NCI-H2107 treated with DMSO at 0.1 percent for 48 hours (cell line): Measurements from ENCODE around the gene PDE4D.
"Not testable (repeated sequence)": the region's sequence is repeated elsewhere in the genome, so short reads cannot be mapped to it uniquely, and the experiment has no call there.

ENCODE experiments used
- DNase-seq: peaks from one replicate; lab custom pipeline; 2025; ENCODE audit not compliant: unreplicated experiment; lab: John Stamatoyannopoulos, UW

Gene PDE4D

GRCh38 chr5:59065554-59065953, 828.0 kb downstream of the PDE4D start:
- no peak for DNase-seq

GRCh38 chr5:59064293-59064692, 829.2 kb downstream of the PDE4D start:
- no peak for DNase-seq

DNA sequence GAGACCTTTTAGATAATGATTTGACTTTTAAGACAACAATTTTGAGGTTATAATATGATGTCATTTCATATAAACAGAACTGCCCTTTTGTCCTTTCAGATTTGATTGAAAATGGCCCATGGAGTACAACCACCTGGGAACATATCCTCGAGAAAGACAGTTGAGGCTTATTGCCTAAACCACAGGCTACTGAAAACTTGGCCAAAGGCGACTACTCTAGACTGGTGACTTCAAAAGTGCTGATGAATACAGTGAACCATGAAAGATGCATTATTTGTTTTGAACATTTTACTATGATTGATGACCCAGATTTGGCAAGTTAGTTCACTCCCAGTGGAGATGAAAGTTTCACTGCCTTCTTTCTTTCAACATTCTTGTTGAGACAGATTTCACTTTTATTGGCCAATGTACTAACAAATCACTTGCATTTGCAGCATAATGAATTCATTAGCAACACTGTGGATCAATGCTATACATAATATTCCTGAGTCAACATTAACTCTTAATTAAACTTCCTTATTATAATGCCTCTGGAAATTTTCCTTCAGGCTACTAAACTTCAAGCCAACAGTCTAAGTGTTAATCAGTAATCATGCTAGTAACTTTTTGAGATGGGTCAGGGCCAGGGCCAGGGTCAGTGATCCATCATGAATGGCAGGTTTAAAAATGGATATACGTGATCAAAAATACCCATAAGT, 830.4 kb downstream of the PDE4D start:
- no peak for DNase-seq

- DNase-seq = no peak
These were observed 832.1 kb downstream of the PDE4D start for GRCh38 chr5:59061377-59061776.

DNA sequence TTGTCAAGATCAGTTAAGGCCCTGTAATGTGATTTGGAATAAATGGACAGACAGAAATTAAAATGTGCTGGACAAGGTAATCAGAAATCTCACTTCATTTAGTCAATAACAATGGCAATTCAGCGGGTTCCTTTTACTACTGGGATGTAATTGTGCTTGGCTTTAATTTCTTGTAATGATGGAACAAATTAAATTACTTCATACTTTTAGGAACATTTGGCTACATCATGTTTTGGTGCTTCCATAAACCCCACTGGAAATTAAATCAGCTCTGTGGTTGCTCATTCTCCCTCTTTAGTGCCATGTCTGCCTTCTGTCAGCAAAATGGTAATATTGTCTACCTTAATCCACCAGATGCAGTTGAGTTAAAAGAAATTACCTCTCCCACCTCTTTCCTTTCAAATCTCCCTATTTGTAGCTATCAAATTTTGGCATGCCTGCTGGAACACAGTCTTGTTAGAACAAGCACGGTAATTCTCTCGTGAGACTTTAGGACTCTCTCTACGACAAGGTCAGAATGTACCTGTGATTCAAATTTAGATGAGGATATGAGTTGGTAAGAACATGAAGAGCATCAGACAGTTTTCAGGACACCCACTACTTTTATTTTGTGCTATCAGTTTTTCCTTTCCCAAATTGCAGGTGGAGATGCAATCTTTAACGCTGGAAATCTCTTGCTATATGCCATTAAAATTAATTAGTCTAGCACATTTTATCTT, 834.4 kb downstream of the PDE4D start:
- DNase-seq = no peak

GRCh38 chr5:59058237-59058636, 835.3 kb downstream of the PDE4D start:
- DNase-seq = no peak

- DNase-seq = not testable (repeated sequence)
These were observed 836.9 kb downstream of the PDE4D start for GRCh38 chr5:59056599-59056998.

DNA sequence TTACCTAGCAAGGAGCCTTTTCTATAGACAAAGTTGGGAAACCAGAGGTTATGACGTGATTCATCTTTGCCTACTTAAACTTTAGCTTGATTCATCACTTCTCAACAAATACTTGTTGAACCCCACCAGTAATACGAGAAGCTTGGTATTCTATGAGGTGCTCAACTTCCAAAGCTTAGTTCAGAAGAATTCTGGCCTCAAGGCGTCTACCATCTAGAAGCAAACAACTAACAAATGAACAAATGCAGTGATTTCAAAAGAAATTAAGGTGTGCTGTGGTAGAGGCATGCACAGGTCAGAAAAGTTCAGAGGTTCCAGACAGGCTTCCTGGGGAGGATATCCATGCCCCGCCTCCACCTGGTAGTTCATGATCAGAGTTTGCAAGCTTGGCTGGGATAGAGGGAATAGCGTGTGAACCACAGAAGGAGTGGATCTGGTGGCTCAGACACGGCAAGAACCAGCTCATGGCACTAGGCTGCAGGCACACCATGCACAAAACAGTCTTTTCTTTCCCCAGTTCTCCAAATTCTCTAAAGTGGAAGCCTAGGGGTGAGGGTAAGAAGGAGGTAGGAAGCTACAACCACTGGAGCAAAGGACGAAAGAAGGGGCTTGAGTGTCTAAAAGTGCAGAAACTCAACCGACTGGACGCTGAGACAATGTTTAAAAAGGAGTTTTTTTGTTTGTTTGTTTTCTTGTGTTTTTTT, 837.6 kb downstream of the PDE4D start:
- no peak for DNase-seq

- no peak for DNase-seq
These were observed 838.5 kb downstream of the PDE4D start for GRCh38 chr5:59054963-59055528.

DNA sequence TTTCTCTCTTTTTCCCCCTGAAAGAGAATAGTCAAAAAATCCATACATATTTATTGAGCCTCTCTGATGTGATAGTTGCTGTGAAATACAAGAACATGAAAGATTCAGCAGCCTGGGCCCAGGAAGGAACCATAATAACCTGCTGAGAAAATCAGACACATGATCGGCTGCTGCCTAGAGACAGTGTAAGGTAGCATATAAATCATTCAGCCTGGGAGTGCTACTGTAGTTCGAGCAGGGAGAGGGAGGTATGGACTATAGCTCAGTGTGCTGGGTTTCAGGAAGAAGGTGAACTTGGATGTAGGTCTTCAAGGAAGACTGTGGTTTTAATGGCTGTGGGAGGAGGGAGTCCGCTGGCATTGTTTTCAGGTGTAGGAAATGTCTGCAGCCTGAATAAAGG, 841.6 kb downstream of the PDE4D start:
- no peak for DNase-seq

DNA sequence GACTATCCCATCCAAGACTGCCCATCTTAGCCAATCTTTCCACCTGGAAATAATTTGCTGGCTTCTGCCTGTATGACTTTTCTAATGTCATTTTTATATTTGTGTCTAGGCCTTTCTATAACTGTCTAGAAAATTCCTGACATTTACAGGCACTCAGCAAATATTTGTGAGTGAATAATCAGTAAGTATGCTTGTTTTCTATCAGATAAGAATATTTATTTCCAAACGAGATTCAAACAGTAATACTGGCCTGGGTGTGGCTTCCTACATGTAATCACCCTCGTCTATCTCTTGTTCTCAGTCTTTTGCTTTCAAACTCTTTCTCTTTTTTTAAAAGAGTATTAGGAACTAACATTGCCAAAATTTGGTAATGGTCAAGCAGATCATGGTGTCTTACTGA, 844.4 kb downstream of the PDE4D start:
- DNase-seq = no peak

- DNase-seq = no peak
These were observed 851.1 kb downstream of the PDE4D start for GRCh38 chr5:59042201-59043055.

GRCh38 chr5:59041355-59041754, 852.2 kb downstream of the PDE4D start:
- no peak for DNase-seq

GRCh38 chr5:59040804-59041201, 852.7 kb downstream of the PDE4D start:
- no peak for DNase-seq

DNA sequence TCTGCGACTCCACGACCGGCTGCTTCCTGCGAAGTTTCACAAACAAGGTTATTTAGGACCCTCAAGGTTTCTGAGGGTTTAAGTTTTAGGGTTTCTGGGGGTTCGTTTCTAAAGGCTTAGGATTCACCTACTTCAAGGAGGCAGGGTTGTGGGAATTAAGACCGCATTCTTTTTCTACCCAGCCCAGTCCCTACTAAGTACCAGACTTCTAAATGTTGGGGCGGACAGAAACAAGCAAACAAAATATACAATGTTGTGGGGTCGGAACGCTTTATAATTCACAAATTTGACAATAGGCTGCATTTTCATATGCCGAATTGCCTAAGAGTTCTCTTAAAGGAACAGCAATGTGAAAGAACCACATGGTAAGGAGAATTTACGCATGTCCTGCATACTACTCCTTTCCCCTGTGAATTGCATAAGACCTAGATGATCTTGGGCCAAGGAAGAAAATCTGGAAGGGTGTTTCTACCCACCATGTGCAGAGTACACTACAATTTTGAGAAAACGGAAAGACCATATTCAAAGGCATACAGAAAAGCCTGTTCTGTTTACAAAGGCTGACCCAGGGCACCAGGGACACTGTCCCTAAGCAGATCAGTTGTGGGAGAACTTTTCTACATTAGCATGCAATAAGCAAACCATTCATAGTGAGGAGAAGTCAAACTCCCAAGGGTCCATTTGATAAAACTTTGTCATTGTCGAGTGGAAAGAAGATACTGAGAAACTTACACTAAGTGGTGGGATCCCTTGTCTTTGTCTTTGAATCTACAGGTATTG, 853.3 kb downstream of the PDE4D start:
- no peak for DNase-seq

GRCh38 chr5:59039296-59040023, 854.1 kb downstream of the PDE4D start:
- DNase-seq = no peak

DNA sequence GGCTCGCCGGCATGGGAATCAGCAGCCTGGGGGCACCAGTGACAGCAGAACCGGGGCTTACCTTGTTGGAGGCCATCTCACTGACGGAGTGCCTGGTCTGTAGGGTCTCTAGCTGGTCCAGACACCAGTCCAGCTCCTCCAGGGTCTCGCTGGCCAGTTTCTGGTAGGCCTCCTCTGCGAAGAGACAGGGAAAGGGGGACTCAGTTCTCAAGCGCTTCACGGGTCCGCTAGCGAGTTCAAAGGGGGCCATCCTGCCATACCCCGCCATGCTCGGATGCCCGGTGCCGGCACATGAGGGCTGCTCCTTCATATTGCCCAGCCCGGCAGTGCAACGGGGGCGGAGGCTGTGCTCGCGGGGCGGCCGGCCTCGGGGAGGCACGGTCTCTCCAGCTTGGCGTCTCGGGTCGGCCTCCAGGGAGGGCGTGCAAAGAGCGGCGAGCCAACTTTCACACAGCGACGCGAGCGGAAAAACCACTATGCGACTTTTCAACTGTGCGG, 854.7 kb downstream of the PDE4D start:
- DNase-seq = no peak

DNA sequence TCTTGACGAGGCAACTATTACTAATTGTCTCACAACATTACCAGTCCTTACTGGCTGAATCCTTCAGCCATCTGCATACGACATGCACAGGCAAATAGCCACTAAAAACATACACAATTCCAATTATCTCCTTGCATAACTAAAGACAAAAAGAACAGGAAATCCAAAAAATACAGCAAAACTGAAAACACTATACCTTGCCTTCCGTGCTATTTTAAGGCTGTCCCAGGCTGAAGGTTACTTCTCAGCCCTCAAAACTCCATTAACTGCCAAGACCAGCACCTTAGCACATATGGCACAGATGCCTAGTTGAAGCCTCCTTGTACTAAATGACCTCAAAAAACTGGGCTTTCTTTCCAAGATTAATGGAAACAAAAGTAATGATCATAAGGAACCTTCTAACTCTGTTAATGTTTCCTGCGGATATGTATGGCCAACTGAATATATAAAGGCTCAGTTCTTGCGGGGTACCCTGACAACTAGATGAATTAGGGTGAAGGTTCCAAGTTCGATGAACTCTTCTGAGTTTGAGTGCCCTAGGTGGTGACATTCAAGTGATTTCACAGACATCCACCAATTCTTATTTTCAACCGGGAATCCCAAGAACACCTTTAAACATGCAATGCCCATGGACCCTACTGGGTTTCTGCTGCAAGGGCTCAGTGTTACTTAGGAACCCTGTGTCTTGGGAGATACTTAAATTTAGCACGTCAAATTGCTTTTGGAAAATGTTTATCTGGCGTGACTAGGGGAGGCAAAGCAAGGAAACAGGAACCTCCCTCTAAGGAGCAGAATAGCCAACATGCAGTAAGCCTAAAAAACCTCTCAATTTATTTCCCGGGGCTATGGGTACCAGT, 855.4 kb downstream of the PDE4D start:
- no peak for DNase-seq
